ENCODE results near the gene MINDY4.

The MINDY4 gene

GRCh38 chr7:30771174-30771879 is at the start of gene MINDY4:
MINDY4 (plus strand) TSS chr7:30771417; CDS start chr7:30771494, 77 bp downstream.
- peak within 1 kb of the TSS; percentile 89 for H3K4me3 Mint-ChIP-seq
- no peaks in the 10 kb centered on the region for H3K36me3 Mint-ChIP-seq
- H3K9me3 Mint-ChIP-seq = no peaks in the 10 kb centered on the region
- no peaks in the 10 kb centered on the region for H3K27me3 Mint-ChIP-seq
- H3K4me1 Mint-ChIP-seq = peaks cover 4% of the 10 kb centered on the region
- DNase-seq (ENCODE audit: low spot score in 2 of 2) (peak; percentile 21 to 37), ATAC-seq (ENCODE audit: low read depth) (peak; percentile 91)
- H3K27ac Mint-ChIP-seq = peak within 1 kb of the TSS; percentile 15

- peaks cover 8% of the 10 kb centered on the region for H3K36me3 Mint-ChIP-seq
- H3K9me3 Mint-ChIP-seq = peaks cover 9% of the 10 kb centered on the region
- ATAC-seq (ENCODE audit: low read depth) = no peak
- peaks cover 1% of the 10 kb centered on the region for H3K27me3 Mint-ChIP-seq
- H3K4me1 Mint-ChIP-seq = peaks cover 12% of the 10 kb centered on the region
- no peak for DNase-seq (ENCODE audit: low spot score in 2 of 2)
- H3K27ac Mint-ChIP-seq = no peak overlapping the region
- H3K4me3 Mint-ChIP-seq = no peak overlapping the region
Measured at GRCh38 chr7:30722187-30722586, 49.0 kb upstream of the MINDY4 start.

GRCh38 chr7:30722671-30723070 is 48.5 kb upstream of the MINDY4 start:
- Mint-ChIP-seq H3K9me3 (peaks cover 7% of the 10 kb centered on the region), H3K27me3 (peaks cover 1% of the 10 kb centered on the region), H3K27ac (no peak overlapping the region), H3K4me3 (no peak overlapping the region), H3K36me3 (peaks cover 6% of the 10 kb centered on the region), H3K4me1 (peaks cover 17% of the 10 kb centered on the region)
- DNase-seq (ENCODE audit: low spot score in 2 of 2) (no peak), ATAC-seq (ENCODE audit: low read depth) (no peak)

GRCh38 chr7:30723776-30724175 is 47.4 kb upstream of the MINDY4 start:
- no peak for ATAC-seq (ENCODE audit: low read depth)
- no peak overlapping the region for H3K4me3 Mint-ChIP-seq
- H3K4me1 Mint-ChIP-seq = peaks cover 22% of the 10 kb centered on the region
- no peak overlapping the region for H3K27ac Mint-ChIP-seq
- no peak for DNase-seq (ENCODE audit: low spot score in 2 of 2)
- H3K36me3 Mint-ChIP-seq = peaks cover 5% of the 10 kb centered on the region
- peaks cover 1% of the 10 kb centered on the region for H3K27me3 Mint-ChIP-seq
- peaks cover 2% of the 10 kb centered on the region for H3K9me3 Mint-ChIP-seq

- no peaks in the 10 kb centered on the region for H3K9me3 Mint-ChIP-seq
- no peaks in the 10 kb centered on the region for H3K27me3 Mint-ChIP-seq
- peak overlapping the region; percentile 79 for H3K4me3 Mint-ChIP-seq
- no peaks in the 10 kb centered on the region for H3K36me3 Mint-ChIP-seq
- DNase-seq (ENCODE audit: low spot score in 2 of 2) (no peak), ATAC-seq (ENCODE audit: low read depth) (peak; percentile 23)
- H3K27ac Mint-ChIP-seq = peak overlapping the region; percentile 81
- peaks cover 26% of the 10 kb centered on the region for H3K4me1 Mint-ChIP-seq
Measured at GRCh38 chr7:30726296-30727006, 44.8 kb upstream of the MINDY4 start.

- Mint-ChIP-seq H3K9me3 (no peaks in the 10 kb centered on the region), H3K4me3 (peak overlapping the region; percentile 79), H3K4me1 (peaks cover 26% of the 10 kb centered on the region), H3K27ac (peak overlapping the region; percentile 81), H3K27me3 (no peaks in the 10 kb centered on the region), H3K36me3 (no peaks in the 10 kb centered on the region)
- ATAC-seq (ENCODE audit: low read depth) (peak; percentile 87), DNase-seq (ENCODE audit: low spot score in 2 of 2) (peak in 1 of 2 donors; percentile 12)
Measured at GRCh38 chr7:30727061-30727945, 43.9 kb upstream of the MINDY4 start.

GRCh38 chr7:30728591-30729100 is 42.6 kb upstream of the MINDY4 start:
- Mint-ChIP-seq H3K27ac (no peak overlapping the region), H3K36me3 (no peaks in the 10 kb centered on the region), H3K4me3 (no peak overlapping the region), H3K9me3 (no peaks in the 10 kb centered on the region), H3K4me1 (peaks cover 26% of the 10 kb centered on the region), H3K27me3 (no peaks in the 10 kb centered on the region)
- ATAC-seq (ENCODE audit: low read depth) (no peak), DNase-seq (ENCODE audit: low spot score in 2 of 2) (no peak)

GRCh38 chr7:30729642-30730041 is 41.6 kb upstream of the MINDY4 start:
- no peak overlapping the region for H3K27ac Mint-ChIP-seq

GRCh38 chr7:30730097-30730496 is 41.1 kb upstream of the MINDY4 start:
- ATAC-seq (ENCODE audit: low read depth) (no peak), DNase-seq (ENCODE audit: low spot score in 2 of 2) (no peak)

More at GRCh38 chr7:30729642-30730041, 41.6 kb upstream of the MINDY4 start:
- DNase-seq (ENCODE audit: low spot score in 2 of 2) (no peak), ATAC-seq (ENCODE audit: low read depth) (no peak)
- Mint-ChIP-seq H3K36me3 (no peaks in the 10 kb centered on the region), H3K27me3 (peaks cover 5% of the 10 kb centered on the region), H3K4me3 (no peak overlapping the region), H3K4me1 (peaks cover 26% of the 10 kb centered on the region), H3K9me3 (no peaks in the 10 kb centered on the region)

GRCh38 chr7:30730996-30731395 is 40.2 kb upstream of the MINDY4 start:
- Mint-ChIP-seq H3K4me3 (no peak overlapping the region), H3K9me3 (no peaks in the 10 kb centered on the region), H3K27ac (no peak overlapping the region), H3K4me1 (peaks cover 23% of the 10 kb centered on the region), H3K36me3 (no peaks in the 10 kb centered on the region), H3K27me3 (peaks cover 11% of the 10 kb centered on the region)
- DNase-seq (ENCODE audit: low spot score in 2 of 2) (no peak), ATAC-seq (ENCODE audit: low read depth) (no peak)

More at GRCh38 chr7:30730097-30730496, 41.1 kb upstream of the MINDY4 start:
- peaks cover 8% of the 10 kb centered on the region for H3K27me3 Mint-ChIP-seq
- H3K27ac Mint-ChIP-seq = no peak overlapping the region
- peaks cover 26% of the 10 kb centered on the region for H3K4me1 Mint-ChIP-seq
- H3K9me3 Mint-ChIP-seq = no peaks in the 10 kb centered on the region
- H3K36me3 Mint-ChIP-seq = no peaks in the 10 kb centered on the region
- H3K4me3 Mint-ChIP-seq = no peak overlapping the region

- H3K36me3 Mint-ChIP-seq = no peaks in the 10 kb centered on the region
- no peak for DNase-seq (ENCODE audit: low spot score in 2 of 2)
- ATAC-seq (ENCODE audit: low read depth) = no peak
- H3K4me3 Mint-ChIP-seq = no peak overlapping the region
- peaks cover 11% of the 10 kb centered on the region for H3K27me3 Mint-ChIP-seq
- H3K27ac Mint-ChIP-seq = no peak overlapping the region
- no peaks in the 10 kb centered on the region for H3K9me3 Mint-ChIP-seq
- peaks cover 20% of the 10 kb centered on the region for H3K4me1 Mint-ChIP-seq
Measured at GRCh38 chr7:30731581-30731980, 39.6 kb upstream of the MINDY4 start.

- no peak overlapping the region for H3K27ac Mint-ChIP-seq
- peaks cover 11% of the 10 kb centered on the region for H3K27me3 Mint-ChIP-seq
- H3K36me3 Mint-ChIP-seq = no peaks in the 10 kb centered on the region
- no peak overlapping the region for H3K4me3 Mint-ChIP-seq
- H3K4me1 Mint-ChIP-seq = peaks cover 9% of the 10 kb centered on the region
- no peak for DNase-seq (ENCODE audit: low spot score in 2 of 2)
- H3K9me3 Mint-ChIP-seq = no peaks in the 10 kb centered on the region
- ATAC-seq (ENCODE audit: low read depth) = no peak
Measured at GRCh38 chr7:30732606-30733005, 38.6 kb upstream of the MINDY4 start.

GRCh38 chr7:30733216-30733615 is 38.0 kb upstream of the MINDY4 start:
- no peak overlapping the region for H3K27ac Mint-ChIP-seq
- no peaks in the 10 kb centered on the region for H3K9me3 Mint-ChIP-seq
- DNase-seq (ENCODE audit: low spot score in 2 of 2) = no peak
- no peak overlapping the region for H3K4me3 Mint-ChIP-seq
- peaks cover 8% of the 10 kb centered on the region for H3K4me1 Mint-ChIP-seq
- no peaks in the 10 kb centered on the region for H3K36me3 Mint-ChIP-seq
- peaks cover 11% of the 10 kb centered on the region for H3K27me3 Mint-ChIP-seq
- no peak for ATAC-seq (ENCODE audit: low read depth)

GRCh38 chr7:30733691-30734090 is 37.5 kb upstream of the MINDY4 start:
- no peak overlapping the region for H3K4me3 Mint-ChIP-seq
- no peaks in the 10 kb centered on the region for H3K9me3 Mint-ChIP-seq
- H3K27ac Mint-ChIP-seq = no peak overlapping the region
- ATAC-seq (ENCODE audit: low read depth) = no peak
- peaks cover 7% of the 10 kb centered on the region for H3K4me1 Mint-ChIP-seq
- no peaks in the 10 kb centered on the region for H3K36me3 Mint-ChIP-seq
- no peak for DNase-seq (ENCODE audit: low spot score in 2 of 2)
- peaks cover 11% of the 10 kb centered on the region for H3K27me3 Mint-ChIP-seq
